Duodenal mucosa (tissue), 2 donors: ENCODE measurements around the gene SRCAP.
A peak's percentile ranks its signal among the peaks of the same experiment; 100 is the strongest.

Experiments
- H3K27ac ChIP-seq: one replicate; pipeline ENCODE4 v1.7.0; 2013; ENCODE audit warnings: low read depth, low read length
- H3K27me3 ChIP-seq, 2 donors: one replicate each; pipeline ENCODE4 v1.7.0; 2013; ENCODE audit warnings: low read length in 2 of 2, control low read depth in 1 of 2; ENCODE audit not compliant: insufficient read depth in 2 of 2, control insufficient read depth in 1 of 2
- H3K36me3 ChIP-seq, 2 donors: one replicate each; pipeline ENCODE4 v1.7.0; 2013; ENCODE audit warnings: low read length in 2 of 2, control low read depth in 1 of 2; ENCODE audit not compliant: insufficient read depth in 2 of 2, control insufficient read depth in 1 of 2
- H3K4me1 ChIP-seq, 2 donors: one replicate each; pipeline ENCODE4 v1.7.0; 2013; ENCODE audit warnings: low read length in 2 of 2, control low read depth in 1 of 2; ENCODE audit not compliant: insufficient read depth in 2 of 2, control insufficient read depth in 1 of 2
- H3K4me3 ChIP-seq, 2 donors: one replicate each; pipeline ENCODE4 v1.7.0; 2013; ENCODE audit warnings: low read length in 2 of 2, low read depth in 1 of 2
- H3K9ac ChIP-seq, 2 donors: one replicate each; pipeline ENCODE4 v1.7.0; 2013; ENCODE audit warnings: low read length in 2 of 2, low read depth in 1 of 2
- H3K9me3 ChIP-seq, 2 donors: one replicate each; pipeline ENCODE4 v1.7.0; 2013; ENCODE audit warnings: low read length in 2 of 2, control low read depth in 1 of 2; ENCODE audit not compliant: control insufficient read depth in 1 of 2

The SRCAP gene

DNA sequence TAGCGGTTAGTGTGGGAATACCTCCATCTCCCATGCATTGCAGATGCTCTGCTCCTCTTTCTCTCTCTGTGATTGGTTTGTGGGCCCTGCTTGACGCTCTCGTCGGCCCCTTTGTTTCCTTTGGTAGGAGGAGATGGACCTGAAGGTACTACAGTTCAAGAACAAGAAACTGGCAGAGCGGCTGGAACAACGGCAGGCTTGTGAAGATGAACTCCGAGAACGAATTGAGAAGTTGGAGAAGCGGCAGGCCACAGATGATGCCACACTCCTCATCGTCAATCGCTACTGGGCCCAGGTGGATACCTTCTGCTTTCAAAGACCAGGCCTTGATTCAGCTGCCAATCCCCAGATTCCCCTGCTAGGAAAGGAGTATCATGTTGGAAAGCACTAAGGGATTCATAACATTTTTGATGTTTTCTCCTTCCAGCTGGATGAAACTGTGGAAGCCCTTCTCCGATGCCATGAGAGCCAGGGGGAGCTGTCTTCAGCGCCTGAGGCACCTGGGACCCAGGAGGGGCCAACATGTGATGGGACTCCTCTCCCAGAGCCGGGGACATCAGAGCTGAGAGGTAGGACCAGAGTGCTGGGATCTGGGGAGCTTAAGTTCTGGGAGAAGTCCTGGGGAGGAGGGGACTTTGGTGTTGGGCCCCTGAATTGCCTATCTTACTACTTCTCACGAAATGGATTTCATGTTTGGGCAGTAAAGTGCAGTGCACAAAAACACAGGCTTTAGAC lies 64.2 kb downstream of the SRCAP start:
- Histone ChIP-seq H3K27ac (no peak overlapping the region), H3K36me3 (peaks cover 36 to 53% of the 10 kb centered on the region in 2 donors)

DNA sequence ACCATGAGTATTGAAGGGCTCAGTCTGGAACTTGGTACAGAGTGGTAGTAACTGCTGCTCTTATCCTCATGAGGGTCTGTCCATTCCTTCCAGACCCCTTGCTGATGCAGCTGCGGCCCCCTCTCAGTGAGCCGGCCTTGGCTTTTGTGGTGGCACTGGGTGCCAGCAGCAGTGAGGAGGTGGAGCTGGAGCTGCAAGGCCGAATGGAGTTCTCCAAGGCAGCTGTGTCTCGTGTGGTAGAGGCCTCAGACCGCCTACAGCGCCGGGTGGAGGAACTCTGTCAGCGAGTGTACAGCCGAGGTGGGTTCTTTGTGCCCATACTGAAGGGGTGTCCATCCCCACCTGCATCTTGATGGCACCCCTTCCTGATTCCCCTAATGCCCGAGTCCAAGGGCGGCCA lies 65.1 kb downstream of the SRCAP start:
- no peak overlapping the region for H3K9ac ChIP-seq
- H3K36me3 ChIP-seq = peaks cover 45 to 62% of the 10 kb centered on the region in 2 donors
- peaks cover 19 to 34% of the 10 kb centered on the region in 2 donors for H3K4me1 ChIP-seq
- no peaks in the 10 kb centered on the region for H3K27me3 ChIP-seq
- H3K27ac ChIP-seq = no peak overlapping the region
- H3K4me3 ChIP-seq = no peak overlapping the region
- H3K9me3 ChIP-seq = no peaks in the 10 kb centered on the region

More for the DNA sequence above, 64.2 kb downstream of the SRCAP start:
- Histone ChIP-seq H3K9ac (peak overlapping the region; percentile 96 to 99), H3K27me3 (no peaks in the 10 kb centered on the region), H3K4me1 (peaks cover 19 to 39% of the 10 kb centered on the region in 2 donors), H3K4me3 (peak overlapping the region; percentile 90 to 98), H3K9me3 (no peaks in the 10 kb centered on the region)

GRCh38 chr16:30764816-30765465 lies 66.0 kb downstream of the SRCAP start:
- H3K27me3 ChIP-seq = no peaks in the 10 kb centered on the region
- H3K9me3 ChIP-seq = no peaks in the 10 kb centered on the region
- H3K4me3 ChIP-seq = no peak overlapping the region
- H3K9ac ChIP-seq = no peak overlapping the region
- peaks cover 53 to 65% of the 10 kb centered on the region in 2 donors for H3K36me3 ChIP-seq
- no peak overlapping the region for H3K27ac ChIP-seq
- peaks cover 19 to 32% of the 10 kb centered on the region in 2 donors for H3K4me1 ChIP-seq

- Histone ChIP-seq H3K9me3 (no peaks in the 10 kb centered on the region), H3K36me3 (peaks cover 61 to 77% of the 10 kb centered on the region in 2 donors), H3K4me3 (no peak overlapping the region), H3K27ac (no peak overlapping the region), H3K4me1 (peaks cover 13 to 21% of the 10 kb centered on the region in 2 donors), H3K27me3 (no peaks in the 10 kb centered on the region), H3K9ac (no peak overlapping the region)
Measured at GRCh38 chr16:30766206-30766932, 67.4 kb downstream of the SRCAP start.

DNA sequence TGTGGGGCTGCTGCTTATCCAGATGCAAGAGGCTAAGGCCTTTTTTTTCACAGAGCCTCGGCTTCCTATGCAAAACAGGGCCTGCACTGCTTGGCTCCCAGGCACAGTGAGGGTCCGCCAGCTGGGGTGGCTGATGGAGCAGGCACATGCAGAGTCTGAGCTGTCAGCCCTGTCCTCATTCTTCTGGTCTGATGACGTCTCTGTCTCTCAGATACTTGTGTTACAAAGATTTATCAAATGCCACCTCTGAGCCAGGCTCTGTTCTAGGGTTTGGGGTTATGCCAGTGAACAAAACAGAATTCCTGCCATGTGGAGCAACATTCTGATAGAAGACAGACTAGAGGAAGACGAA lies 67.9 kb downstream of the SRCAP start:
- Histone ChIP-seq H3K27me3 (no peaks in the 10 kb centered on the region), H3K4me3 (no peak overlapping the region), H3K9me3 (no peaks in the 10 kb centered on the region), H3K4me1 (peaks cover 13 to 17% of the 10 kb centered on the region in 2 donors), H3K36me3 (peaks cover 66 to 82% of the 10 kb centered on the region in 2 donors), H3K27ac (no peak overlapping the region), H3K9ac (no peak overlapping the region)

DNA sequence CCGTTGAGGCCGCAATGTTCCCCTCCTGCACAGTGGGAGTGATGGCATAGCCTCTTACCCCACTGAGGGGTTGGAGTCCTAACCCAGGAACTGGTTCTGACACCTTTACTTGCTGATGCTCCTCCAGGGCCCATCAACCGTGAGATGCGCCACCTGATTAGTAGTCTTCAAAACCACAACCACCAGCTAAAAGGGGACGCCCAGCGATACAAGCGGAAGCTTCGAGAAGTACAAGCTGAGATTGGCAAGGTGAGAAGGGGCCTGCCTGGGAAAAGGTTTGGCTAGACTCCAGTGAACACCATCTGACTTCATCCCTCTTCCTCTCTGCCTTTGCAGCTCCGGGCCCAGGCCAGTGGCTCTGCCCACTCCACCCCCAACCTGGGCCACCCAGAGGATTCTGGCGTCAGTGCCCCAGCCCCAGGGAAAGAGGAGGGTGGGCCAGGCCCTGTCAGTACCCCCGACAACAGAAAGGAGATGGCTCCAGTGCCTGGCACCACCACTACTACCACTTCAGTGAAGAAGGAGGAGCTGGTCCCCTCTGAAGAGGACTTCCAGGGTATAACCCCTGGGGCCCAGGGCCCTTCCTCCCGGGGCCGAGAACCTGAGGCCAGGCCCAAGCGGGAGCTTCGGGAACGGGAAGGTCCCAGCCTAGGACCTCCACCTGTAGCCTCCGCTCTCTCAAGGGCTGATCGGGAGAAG lies 68.9 kb downstream of the SRCAP start:
- peaks cover 75 to 92% of the 10 kb centered on the region in 2 donors for H3K36me3 ChIP-seq
- peaks cover 8 to 12% of the 10 kb centered on the region in 2 donors for H3K4me1 ChIP-seq
- no peak overlapping the region for H3K27ac ChIP-seq

GRCh38 chr16:30768583-30769181 lies 69.7 kb downstream of the SRCAP start:
- no peak overlapping the region for H3K9ac ChIP-seq
- no peaks in the 10 kb centered on the region for H3K9me3 ChIP-seq
- peaks cover 74 to 95% of the 10 kb centered on the region in 2 donors for H3K36me3 ChIP-seq
- H3K27ac ChIP-seq = no peak overlapping the region
- no peak overlapping the region for H3K4me3 ChIP-seq
- H3K27me3 ChIP-seq = no peaks in the 10 kb centered on the region
- H3K4me1 ChIP-seq = peaks cover under 1 to 4% of the 10 kb centered on the region in 2 donors

More for the DNA sequence above, 68.9 kb downstream of the SRCAP start:
- Histone ChIP-seq H3K27me3 (no peaks in the 10 kb centered on the region), H3K9ac (no peak overlapping the region), H3K9me3 (no peaks in the 10 kb centered on the region), H3K4me3 (no peak overlapping the region)

DNA sequence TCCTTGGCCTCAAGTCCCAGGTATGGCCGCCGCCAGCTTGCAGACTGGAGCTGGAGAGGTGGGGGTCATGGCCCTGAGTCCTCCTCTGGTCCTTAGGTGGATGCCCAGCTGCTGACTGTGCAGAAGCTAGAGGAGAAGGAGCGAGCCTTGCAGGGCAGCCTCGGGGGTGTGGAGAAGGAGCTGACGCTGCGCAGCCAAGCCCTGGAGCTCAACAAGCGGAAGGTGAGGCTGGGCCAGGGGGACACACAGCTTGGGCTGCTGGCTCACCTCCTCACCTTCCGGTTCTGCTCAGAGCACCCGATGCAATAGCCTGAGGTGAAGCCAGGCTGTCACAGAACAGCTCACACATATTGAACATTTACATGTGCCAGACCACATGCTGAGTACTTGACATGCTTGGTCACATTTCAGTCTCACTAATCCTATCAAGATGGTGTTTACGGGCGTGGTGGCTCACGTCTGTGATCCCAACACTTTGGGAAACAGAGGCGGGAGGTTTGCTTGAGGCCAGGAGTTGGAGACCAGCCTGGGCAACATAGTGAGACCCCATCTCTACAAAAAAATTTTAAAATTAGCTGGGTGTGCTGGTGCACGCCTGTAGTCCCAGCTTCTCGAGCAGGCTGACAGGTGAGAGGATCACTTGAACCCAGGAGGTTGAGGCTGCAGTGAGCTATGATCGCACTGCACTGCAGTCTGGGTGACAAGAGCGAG lies 70.6 kb downstream of the SRCAP start:
- H3K27me3 ChIP-seq = no peaks in the 10 kb centered on the region
- no peaks in the 10 kb centered on the region for H3K9me3 ChIP-seq
- H3K4me3 ChIP-seq = no peak overlapping the region
- no peak overlapping the region for H3K27ac ChIP-seq
- H3K36me3 ChIP-seq = peaks cover 70 to 94% of the 10 kb centered on the region in 2 donors
- H3K4me1 ChIP-seq = peaks cover 0 to 2% of the 10 kb centered on the region in 2 donors
- H3K9ac ChIP-seq = no peak overlapping the region

DNA sequence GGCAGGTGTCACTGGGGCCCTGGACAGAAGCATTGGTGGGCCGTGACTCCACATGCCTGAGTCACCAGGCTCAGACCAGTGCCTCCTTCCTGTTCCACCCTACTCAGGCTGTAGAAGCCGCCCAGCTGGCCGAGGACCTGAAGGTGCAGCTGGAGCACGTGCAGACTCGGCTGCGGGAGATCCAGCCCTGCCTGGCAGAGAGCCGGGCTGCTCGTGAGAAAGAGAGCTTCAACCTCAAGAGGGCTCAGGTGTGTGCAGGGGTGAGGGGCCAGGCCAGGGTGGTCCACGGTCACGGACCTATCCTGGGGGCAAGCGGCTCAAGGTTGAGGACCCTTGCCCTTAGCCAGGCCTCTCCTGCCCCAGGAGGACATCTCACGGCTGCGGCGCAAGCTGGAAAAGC lies 72.8 kb downstream of the SRCAP start:
- Histone ChIP-seq H3K4me1 (peaks cover 7 to 12% of the 10 kb centered on the region in 2 donors), H3K9ac (no peak overlapping the region), H3K4me3 (no peak overlapping the region), H3K9me3 (no peaks in the 10 kb centered on the region), H3K36me3 (peaks cover 51 to 76% of the 10 kb centered on the region in 2 donors), H3K27me3 (no peaks in the 10 kb centered on the region), H3K27ac (no peak overlapping the region)
